B cell (primary cell): ENCODE results near the gene SFXN4. TPM values are rescaled to one million over a fixed set of nuclear protein-coding genes. Genes with fewer than 3 reads are reported as not detected.

Experiments
- ATAC-seq: fragments of 200-7000 bp; cut with Tn5 transposase; one replicate; pipeline ENCODE4 v1.10.0; 2021; ENCODE audit warnings: low read depth, mild to moderate bottlenecking, moderate number of reproducible peaks, moderate library complexity
- CTCF ChIA-PET: fragments of 350-600 bp; sonication (Branson Sonifier 250); formaldehyde crosslinking; loops from one replicate; lab custom pipeline; 2021; ENCODE audit warnings: antibody characterized with exemption, inconsistent platforms; lab: Charles Lee
- POLR2A ChIA-PET: fragments of 350-600 bp; sonication (Branson Sonifier 250); formaldehyde crosslinking; loops from one replicate; lab custom pipeline; 2021; ENCODE audit warnings: antibody characterized with exemption; lab: Charles Lee
- DNase-seq: peaks from one replicate; pipeline ENCODE4 v3.0.0; 2013
- H2AFZ ChIP-seq: 2 replicates; pipeline ENCODE4 v1.6.1; 2012; ENCODE audit warnings: mild to moderate bottlenecking, low read depth, low read length; ENCODE audit not compliant: insufficient read depth, poor library complexity, severe bottlenecking
- H3K27ac ChIP-seq, 2 donors: 1 replicate in 1 of 2; 2 replicates in 1 of 2; pipeline ENCODE4 v1.5.1; 2012 to 2013; ENCODE audit warnings: low read length in 2 of 2, mild to moderate bottlenecking in 2 of 2, moderate library complexity in 1 of 2
- H3K27me3 ChIP-seq, 4 experiments: fragments of 200-600 bp in 1 of 4; sonication (generic) in 1 of 4; replicated peaks in 1 of 4; 1 replicate in 2 of 4; 2 replicates in 2 of 4; pipeline versions ENCODE4 v1.6.1 to v1.7.0; 2013 to 2016; ENCODE audit warnings: low read length in 3 of 4, mild to moderate bottlenecking in 2 of 4, mixed read lengths in 1 of 4, moderate library complexity in 1 of 4; ENCODE audit not compliant: insufficient read depth in 4 of 4, control insufficient read depth in 3 of 4; ENCODE audit errors: control extremely low read depth in 1 of 4
- H3K36me3 ChIP-seq, 2 experiments: replicated peaks in 1 of 2; 1 replicate in 1 of 2; 2 replicates in 1 of 2; pipeline versions ENCODE4 v1.6.1 to v1.7.1; 2013; ENCODE audit warnings: low read length in 1 of 2; ENCODE audit not compliant: insufficient read depth in 2 of 2, control insufficient read depth in 1 of 2; ENCODE audit errors: control extremely low read depth in 1 of 2, extremely low read depth in 1 of 2
- H3K4me1 ChIP-seq, 2 donors: fragments of 200-600 bp in 1 of 2; sonication (generic) in 1 of 2; 1 replicate in 1 of 2; 2 replicates in 1 of 2; pipeline versions ENCODE4 v1.5.1 to v1.6.1; 2013 to 2017; ENCODE audit warnings: low read length in 2 of 2; ENCODE audit not compliant: control insufficient read depth in 2 of 2, insufficient read depth in 2 of 2
- H3K4me2 ChIP-seq: replicated peaks from 2 replicates; pipeline ENCODE3; 2012; ENCODE audit warnings: mild to moderate bottlenecking, low read depth, low read length; ENCODE audit not compliant: poor library complexity, severe bottlenecking
- H3K4me3 ChIP-seq, 5 experiments: fragments of 200-600 bp in 1 of 5; sonication (generic) in 1 of 5; 1 replicate in 3 of 5; 2 replicates in 2 of 5; pipeline versions ENCODE4 v1.5.1 to v1.7.0; 2011 to 2016; ENCODE audit warnings: low read length in 4 of 5, mild to moderate bottlenecking in 4 of 5, low read depth in 2 of 5, control low read depth in 1 of 5, moderate library complexity in 1 of 5; ENCODE audit not compliant: insufficient read depth in 1 of 5; ENCODE audit errors: control extremely low read depth in 1 of 5, extremely low read depth in 1 of 5
- H3K79me2 ChIP-seq: fragments of 200-600 bp; sonication (generic); one replicate; pipeline ENCODE4 v1.6.0; 2016; ENCODE audit warnings: low read length; ENCODE audit not compliant: control insufficient read depth, insufficient read depth
- H3K9ac ChIP-seq: fragments of 200-600 bp; sonication (generic); 2 replicates; pipeline ENCODE4 v1.6.1; 2017; ENCODE audit warnings: mild to moderate bottlenecking, low read length, moderate library complexity
- H3K9me3 ChIP-seq, 3 donors: one replicate each; pipeline versions ENCODE4 v1.6.1 to v1.7.1; 2013; ENCODE audit warnings: low read length in 2 of 3; ENCODE audit not compliant: control insufficient read depth in 2 of 3, insufficient read depth in 1 of 3; ENCODE audit errors: control extremely low read depth in 1 of 3
- H4K20me1 ChIP-seq: 2 replicates; pipeline ENCODE4 v1.6.0; 2012; ENCODE audit warnings: mild to moderate bottlenecking, low read length; ENCODE audit not compliant: insufficient read depth, control insufficient read depth, poor library complexity, severe bottlenecking
- H3K27ac Mint-ChIP-seq: one replicate; pipeline ENCODE4 v1.8.0; 2021; ENCODE audit warnings: mixed read lengths
- H3K27me3 Mint-ChIP-seq: one replicate; pipeline ENCODE4 v1.8.0; 2021; ENCODE audit warnings: mixed read lengths
- H3K4me1 Mint-ChIP-seq: one replicate; pipeline ENCODE4 v1.8.0; 2021; ENCODE audit warnings: mixed read lengths
- H3K4me3 Mint-ChIP-seq: one replicate; pipeline ENCODE4 v1.8.0; 2021; ENCODE audit warnings: mixed read lengths
- H3K9me3 Mint-ChIP-seq: one replicate; pipeline ENCODE4 v1.8.0; 2022; ENCODE audit warnings: mixed read lengths; ENCODE audit not compliant: insufficient read depth
- EZH2 ChIP-seq: IDR thresholded peaks from 2 replicates; pipeline ENCODE4 v1.6.1; 2012; ENCODE audit warnings: borderline replicate concordance, low read depth, mild to moderate bottlenecking, moderate library complexity, low read length; ENCODE audit not compliant: insufficient read depth, poor library complexity, severe bottlenecking
- WGBS: methylation state at CpG from one replicate; pipeline ENCODE4 v1.1.5; 2013; ENCODE audit warnings: missing lambda C conversion rate; ENCODE audit not compliant: insufficient coverage; 5-methylcytosine and 5-hydroxymethylcytosine counted together
- intact Hi-C: fragments of 100-400 bp; cut with micrococcal nuclease; formaldehyde crosslinking; loops from one replicate; pipeline ENCODE4 v1.10.0; 2022
- polyA plus RNA-seq: library from polyadenylated mRNA; depleted of rRNA; stranded (reverse); fragments of >200 nt; gene quantifications from 2 replicates; pipeline ENCODE4 v1.2.3, GENCODE V29; 2012
- total RNA-seq, 2 donors: library from RNA; stranded (reverse); fragments of 120-200 nt in 1 of 2; gene quantifications; 1 replicate in 1 of 2; 2 replicates in 1 of 2; pipeline versions ENCODE4 v1.2.3 to v1.2.4, GENCODE V29; 2013 to 2022
- TF ChIP-seq, protein P1 (sequence below): fragments of 200-600 bp; IDR thresholded peaks from one replicate; pipeline ENCODE4 v1.8.0; 2022; ENCODE audit warnings: antibody characterized with exemption, mild to moderate bottlenecking

SFXN4 gene
- total and polyA plus RNA-seq, 2 donors (not counting 1 experiment from before 2014, with no cell fraction given): 9.8 to 15.4 TPM

DNA sequence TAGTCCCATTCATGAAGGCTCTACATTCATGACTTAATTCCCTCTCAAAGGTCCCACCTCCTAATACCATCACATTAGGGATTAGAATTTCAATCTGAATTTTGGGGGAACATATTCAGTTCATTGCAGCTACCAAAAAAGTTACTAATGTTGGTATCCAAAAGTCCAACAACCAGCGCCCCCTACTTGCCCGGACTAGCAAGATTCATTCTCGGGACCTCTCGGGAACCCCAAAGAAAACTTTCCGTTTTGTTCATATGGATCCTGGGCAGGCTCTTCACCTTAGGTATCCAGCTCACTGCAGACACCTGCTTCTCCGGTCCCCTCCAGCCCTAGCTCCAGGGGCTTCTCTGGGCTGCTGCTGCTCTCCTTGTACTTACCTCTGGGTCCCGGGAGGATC lies 32.9 kb upstream of the SFXN4 start:
- POLR2A ChIA-PET: no interaction called here
- Mint-ChIP-seq H3K27me3 (peaks cover 9% of the 10 kb centered on the region), H3K9me3 (no peaks in the 10 kb centered on the region), H3K27ac (no peak overlapping the region), H3K4me1 (peaks cover 4% of the 10 kb centered on the region), H3K4me3 (no peak overlapping the region)
- DNase-seq: peak; percentile 42
- Histone ChIP-seq H4K20me1 (no peaks in the 10 kb centered on the region), H3K9ac (no peak overlapping the region), H3K4me3 (no peak overlapping the region), H3K27ac (no peak overlapping the region), H3K27me3 (peaks cover 0 to 8% (median 6%) of the 10 kb centered on the region in 4 experiments), H3K4me1 (peaks cover 0 to 3% of the 10 kb centered on the region in 2 donors), H3K9me3 (no peaks in the 10 kb centered on the region), H3K36me3 (no peaks in the 10 kb centered on the region), H3K4me2 (no peak overlapping the region), H3K79me2 (no peaks in the 10 kb centered on the region), H2AFZ (no peak overlapping the region)
- WGBS: 39% methylated on average over 7 of the region's 7 CpGs
- intact Hi-C loops: loop anchor here (2.0 kb wide), 2 partner anchors 218 to 246 kb away; no protein-coding TSS in a partner anchor
- CTCF ChIA-PET: interaction anchor here (0.5 to 8.5 kb wide), 22 partner anchors 8 to 683 kb away, joined by 3 to 144 read pairs (median 4); partner anchors contain the start of genes GRK5, RGS10 and SFXN4
- no peak for TF ChIP-seq EZH2
- TF ChIP-seq, protein P1, sequence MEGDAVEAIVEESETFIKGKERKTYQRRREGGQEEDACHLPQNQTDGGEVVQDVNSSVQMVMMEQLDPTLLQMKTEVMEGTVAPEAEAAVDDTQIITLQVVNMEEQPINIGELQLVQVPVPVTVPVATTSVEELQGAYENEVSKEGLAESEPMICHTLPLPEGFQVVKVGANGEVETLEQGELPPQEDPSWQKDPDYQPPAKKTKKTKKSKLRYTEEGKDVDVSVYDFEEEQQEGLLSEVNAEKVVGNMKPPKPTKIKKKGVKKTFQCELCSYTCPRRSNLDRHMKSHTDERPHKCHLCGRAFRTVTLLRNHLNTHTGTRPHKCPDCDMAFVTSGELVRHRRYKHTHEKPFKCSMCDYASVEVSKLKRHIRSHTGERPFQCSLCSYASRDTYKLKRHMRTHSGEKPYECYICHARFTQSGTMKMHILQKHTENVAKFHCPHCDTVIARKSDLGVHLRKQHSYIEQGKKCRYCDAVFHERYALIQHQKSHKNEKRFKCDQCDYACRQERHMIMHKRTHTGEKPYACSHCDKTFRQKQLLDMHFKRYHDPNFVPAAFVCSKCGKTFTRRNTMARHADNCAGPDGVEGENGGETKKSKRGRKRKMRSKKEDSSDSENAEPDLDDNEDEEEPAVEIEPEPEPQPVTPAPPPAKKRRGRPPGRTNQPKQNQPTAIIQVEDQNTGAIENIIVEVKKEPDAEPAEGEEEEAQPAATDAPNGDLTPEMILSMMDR: peak; percentile 43
- ATAC-seq: no peak

DNA sequence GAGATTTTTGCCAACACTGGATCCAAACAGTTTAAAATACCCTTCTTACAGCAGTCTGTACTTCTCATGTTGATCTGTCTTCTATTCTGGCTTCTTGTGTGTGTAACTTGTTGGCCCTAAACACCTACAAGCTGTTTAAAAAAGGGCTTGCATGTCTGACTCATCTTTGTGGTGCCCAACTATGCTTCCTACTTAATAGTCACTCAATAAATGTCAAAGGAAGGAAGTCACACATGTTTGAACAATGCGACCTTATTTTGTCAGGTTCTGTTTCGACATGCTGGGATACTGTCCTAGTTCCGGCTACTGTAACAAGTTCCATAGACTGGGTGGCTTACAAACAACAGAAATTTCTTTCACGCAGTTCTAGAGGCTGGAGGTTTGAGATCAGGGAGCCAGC lies 32.4 kb upstream of the SFXN4 start:
- H3K4me1 Mint-ChIP-seq: peaks cover 4% of the 10 kb centered on the region
- Histone ChIP-seq H2AFZ (no peak overlapping the region), H3K4me3 (no peak overlapping the region), H3K36me3 (no peaks in the 10 kb centered on the region), H3K4me2 (no peak overlapping the region), H3K79me2 (no peaks in the 10 kb centered on the region), H3K9ac (no peak overlapping the region), H3K27me3 (peaks cover 0 to 8% (median 6%) of the 10 kb centered on the region in 4 experiments), H3K9me3 (no peaks in the 10 kb centered on the region), H4K20me1 (no peaks in the 10 kb centered on the region), H3K4me1 (peaks cover 0 to 3% of the 10 kb centered on the region in 2 donors), H3K27ac (no peak overlapping the region)
- POLR2A ChIA-PET: no interaction called here
- H3K27ac Mint-ChIP-seq: no peak overlapping the region
- intact Hi-C loops: loop anchor here (2.0 kb wide), 2 partner anchors 219 to 247 kb away; no protein-coding TSS in a partner anchor
- peaks cover 9% of the 10 kb centered on the region for H3K27me3 Mint-ChIP-seq
- H3K4me3 Mint-ChIP-seq: no peak overlapping the region
- no peak for ATAC-seq
- no peaks in the 10 kb centered on the region for H3K9me3 Mint-ChIP-seq
- DNase-seq: no peak
- no peak for TF ChIP-seq EZH2
- TF ChIP-seq, protein P1: no peak
- CTCF ChIA-PET: interaction anchor here (0.5 to 8.5 kb wide), 13 partner anchors 9 to 684 kb away, joined by 3 to 144 read pairs (median 5); partner anchors contain the start of genes GRK5, RGS10 and SFXN4
- WGBS: 91% methylated on average over 4 of the region's 4 CpGs
